SHP77 (cell line): Measurements from ENCODE around the gene FGF22.
"Not testable (repeated sequence)": the region's sequence is repeated elsewhere in the genome, so short reads cannot be mapped to it uniquely, and the experiment has no call there.

Source experiments
- DNase-seq, 2 experiments: peaks; one replicate each; lab custom pipeline; 2025; lab: John Stamatoyannopoulos, UW

FGF22 gene

DNA sequence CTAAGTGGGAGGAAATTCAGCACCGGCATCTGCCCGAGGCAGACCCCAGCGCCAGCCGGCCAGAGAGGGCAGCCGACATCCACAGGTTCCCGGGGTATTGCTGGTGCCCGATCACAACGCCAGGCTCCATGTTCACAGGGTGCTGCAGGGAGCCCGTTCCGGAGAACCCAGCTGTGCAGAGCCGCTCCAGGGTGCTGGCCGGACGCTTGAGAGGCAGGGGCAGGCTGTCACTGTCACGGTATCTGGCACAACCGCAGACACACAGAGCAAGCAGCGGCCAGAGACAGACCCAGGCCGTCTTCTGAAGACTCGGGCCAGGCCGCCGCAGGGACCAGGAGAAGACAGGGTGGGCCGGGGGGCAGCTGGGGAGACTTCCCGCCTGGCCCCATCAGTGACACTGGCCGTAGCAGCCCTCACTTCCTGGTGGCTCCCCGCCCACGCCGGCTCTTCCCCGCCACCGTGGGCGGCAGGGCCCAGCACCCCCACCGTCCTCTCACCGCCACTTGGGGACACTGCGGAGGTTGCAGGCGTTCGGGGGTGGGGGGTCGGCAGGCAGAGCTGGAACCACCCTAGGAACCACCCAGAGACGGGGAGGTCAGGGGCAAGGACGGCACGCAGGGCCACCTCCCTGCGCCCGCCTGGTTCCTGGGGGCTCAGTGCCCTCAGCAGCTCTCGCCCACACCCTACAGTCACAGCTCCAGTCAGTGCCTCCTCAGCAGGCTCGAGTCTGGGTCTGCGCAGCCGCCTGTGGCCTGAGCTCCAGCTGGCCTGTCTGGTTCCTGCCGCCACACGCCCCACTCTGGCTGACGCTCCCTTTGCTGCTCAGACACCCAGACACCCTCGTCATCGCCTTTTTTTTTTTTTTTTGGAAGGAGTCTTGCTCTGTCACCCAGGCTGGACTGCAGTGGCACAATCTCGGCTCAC is 19.5 kb downstream of the FGF22 start:
- no peak for DNase-seq

DNA sequence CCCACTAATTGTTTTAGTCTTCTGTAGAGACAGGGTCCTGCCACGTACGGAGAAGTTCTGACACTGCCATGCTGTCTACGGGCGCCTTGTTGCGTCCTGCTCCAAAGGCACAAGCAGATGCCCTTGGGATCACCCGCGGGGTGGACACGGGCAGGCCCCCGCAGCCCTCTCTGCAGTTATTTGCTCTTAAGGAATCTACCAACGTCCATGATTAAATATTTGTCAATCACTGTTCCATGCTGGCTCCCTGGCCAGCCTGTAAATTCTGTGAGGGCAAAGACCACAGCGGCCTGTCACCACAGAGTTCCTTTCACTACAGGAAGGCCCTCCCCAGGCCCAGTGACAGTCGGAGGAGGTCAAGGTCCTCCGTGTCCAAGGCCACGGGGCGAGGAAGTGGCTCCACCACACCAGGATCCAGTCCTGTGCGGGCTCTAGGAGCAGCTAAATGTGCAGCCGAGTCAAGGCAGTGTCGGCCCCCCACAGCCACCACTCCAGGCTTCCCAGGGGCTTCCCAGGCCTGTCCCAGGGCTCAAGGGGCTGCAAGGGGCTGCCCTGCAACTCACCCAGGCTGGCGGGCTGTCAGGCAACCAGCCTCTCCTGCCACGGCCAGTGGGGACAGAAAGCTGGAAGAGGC is 21.2 kb downstream of the FGF22 start:
- no peak for DNase-seq

DNA sequence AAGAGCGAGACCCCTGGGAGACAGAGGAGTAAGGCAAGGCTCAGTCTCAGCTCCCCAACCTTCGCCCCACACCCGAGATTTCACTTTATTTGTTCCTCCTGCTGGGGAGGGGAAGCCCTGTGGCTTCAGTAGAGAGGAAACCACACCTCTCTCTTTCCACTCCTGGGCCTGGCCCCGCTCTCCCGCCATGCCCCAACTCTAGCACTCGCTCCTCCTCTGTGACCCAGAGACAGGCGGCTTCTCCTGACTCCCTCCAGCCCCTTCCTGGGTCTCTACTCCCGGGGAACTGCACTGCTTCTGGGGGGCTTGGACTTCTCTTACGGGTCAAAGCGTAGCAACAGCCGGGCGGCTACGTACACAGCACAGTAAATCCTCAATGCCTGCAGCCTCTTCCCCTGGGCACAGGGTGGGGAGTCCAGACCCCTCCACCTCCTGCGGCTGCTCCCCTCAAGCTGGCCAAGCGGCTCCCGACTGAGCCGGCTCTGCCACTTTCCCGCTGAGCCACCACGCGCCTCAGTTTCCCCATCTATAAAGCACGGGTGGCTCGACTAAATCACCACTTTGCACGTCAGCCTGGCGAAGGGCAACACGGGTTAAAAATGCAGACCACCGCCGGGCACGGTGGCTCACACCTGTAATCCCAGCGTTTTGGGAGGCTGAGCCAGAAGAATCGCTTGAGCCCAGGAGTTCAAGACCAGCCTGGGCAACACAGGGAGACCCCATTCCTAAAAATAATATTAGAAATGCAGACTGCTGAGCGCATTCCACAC is 21.9 kb downstream of the FGF22 start:
- no peak for DNase-seq

- DNase-seq = peak in 1 of 2 experiments; percentile 30
Measured at GRCh38 chr19:662207-662961, 22.7 kb downstream of the FGF22 start.

DNA sequence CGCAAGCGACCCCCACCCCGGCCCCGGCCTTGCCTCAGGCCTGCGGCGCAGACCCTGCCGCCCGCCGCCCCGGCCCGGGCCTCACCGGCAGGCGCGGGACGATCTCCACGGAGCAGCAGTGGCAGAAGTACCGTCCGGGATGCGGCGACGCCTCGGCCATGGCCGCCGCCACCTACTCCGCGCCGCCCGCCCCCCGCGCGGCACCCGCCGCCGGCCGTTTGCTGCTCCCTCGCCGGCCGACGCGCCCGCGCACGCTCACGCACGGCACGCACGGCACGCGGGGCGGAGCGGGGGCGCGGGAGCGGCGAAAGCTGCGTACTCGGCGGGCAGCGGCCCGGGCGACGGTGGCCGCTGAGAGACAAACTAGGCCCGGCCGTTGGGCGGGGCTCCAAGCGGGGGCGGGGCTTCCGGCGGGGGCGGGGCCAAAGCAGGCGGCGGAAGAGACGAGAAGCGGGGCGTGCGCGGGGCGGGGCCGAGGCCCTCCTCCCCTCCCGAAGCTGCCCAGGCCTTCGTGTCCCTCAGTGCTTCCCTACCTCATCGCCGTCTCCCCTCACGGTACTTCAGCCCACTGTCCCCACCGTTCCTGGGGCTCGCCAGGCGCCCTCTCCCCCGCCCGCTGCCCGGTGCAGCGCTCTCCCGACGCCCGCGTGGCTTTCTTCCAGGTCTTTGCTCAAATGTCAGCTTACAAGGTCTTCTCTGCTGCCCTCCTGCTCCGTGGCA is 23.4 kb downstream of the FGF22 start, which contains the start of gene RNF126:
Gene RNF126, minus strand, starts transcription at position 253 of the 720 bp plus-strand sequence. Its CDS starts 93 bp downstream, at position 160.
- peak; percentile 75 to 93 for DNase-seq

- no peak for DNase-seq
Measured at GRCh38 chr19:663682-664117, 24.0 kb downstream of the FGF22 start.

- DNase-seq = peak; percentile 79 to 80
Measured at GRCh38 chr19:664913-665443, 25.3 kb downstream of the FGF22 start.

DNA sequence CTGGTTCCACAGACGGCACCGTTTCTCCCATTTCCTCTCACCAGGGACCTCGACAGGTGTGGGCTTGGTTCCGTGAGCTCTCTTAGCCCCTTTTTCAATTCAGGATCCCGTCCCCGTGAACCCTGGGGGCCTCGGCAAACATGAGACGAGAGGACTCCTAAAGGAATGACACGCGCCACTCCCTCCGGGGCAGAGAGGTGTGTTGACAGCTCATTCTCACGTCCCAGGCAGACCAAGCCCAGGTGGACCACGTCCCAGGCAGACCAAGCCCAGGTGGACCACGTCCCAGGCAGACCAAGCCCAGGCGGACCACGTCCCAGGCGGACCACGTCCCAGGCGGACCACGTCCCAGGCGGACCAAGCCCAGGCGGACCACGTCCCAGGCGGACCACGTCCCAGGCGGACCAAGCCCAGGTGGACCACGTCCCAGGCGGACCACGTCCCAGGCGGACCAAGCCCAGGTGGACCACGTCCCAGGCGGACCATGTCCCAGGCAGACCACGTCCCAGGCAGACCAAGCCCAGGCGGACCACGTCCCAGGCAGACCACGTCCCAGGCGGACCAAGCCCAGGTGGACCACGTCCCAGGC is 27.4 kb downstream of the FGF22 start:
- DNase-seq = not testable (repeated sequence)

- DNase-seq = not testable (repeated sequence)
Measured at GRCh38 chr19:668675-669434, 29.2 kb downstream of the FGF22 start.

DNA sequence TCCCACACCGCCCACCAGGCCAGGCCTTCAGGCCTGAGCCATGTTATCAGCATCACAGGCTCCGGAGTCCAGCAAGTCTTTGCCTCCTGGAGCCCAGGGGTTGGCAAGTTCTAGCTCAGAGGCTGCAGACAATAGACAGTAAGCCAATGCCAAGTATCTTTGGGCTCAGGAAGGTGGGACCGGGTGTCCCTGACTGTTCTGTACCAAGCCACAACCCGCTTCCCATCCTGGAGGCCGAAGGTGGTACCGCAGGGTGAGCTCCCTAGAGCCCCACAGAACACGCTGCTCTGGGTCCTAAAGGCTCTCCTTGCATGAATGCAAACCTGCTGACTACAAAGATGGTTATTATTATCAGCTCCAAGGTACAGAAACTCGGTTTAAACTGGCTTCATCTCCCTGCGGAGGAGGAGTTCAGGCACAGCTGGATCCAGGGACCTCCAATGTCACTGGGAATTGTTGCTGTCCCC is 31.0 kb downstream of the FGF22 start:
- DNase-seq = no peak

DNA sequence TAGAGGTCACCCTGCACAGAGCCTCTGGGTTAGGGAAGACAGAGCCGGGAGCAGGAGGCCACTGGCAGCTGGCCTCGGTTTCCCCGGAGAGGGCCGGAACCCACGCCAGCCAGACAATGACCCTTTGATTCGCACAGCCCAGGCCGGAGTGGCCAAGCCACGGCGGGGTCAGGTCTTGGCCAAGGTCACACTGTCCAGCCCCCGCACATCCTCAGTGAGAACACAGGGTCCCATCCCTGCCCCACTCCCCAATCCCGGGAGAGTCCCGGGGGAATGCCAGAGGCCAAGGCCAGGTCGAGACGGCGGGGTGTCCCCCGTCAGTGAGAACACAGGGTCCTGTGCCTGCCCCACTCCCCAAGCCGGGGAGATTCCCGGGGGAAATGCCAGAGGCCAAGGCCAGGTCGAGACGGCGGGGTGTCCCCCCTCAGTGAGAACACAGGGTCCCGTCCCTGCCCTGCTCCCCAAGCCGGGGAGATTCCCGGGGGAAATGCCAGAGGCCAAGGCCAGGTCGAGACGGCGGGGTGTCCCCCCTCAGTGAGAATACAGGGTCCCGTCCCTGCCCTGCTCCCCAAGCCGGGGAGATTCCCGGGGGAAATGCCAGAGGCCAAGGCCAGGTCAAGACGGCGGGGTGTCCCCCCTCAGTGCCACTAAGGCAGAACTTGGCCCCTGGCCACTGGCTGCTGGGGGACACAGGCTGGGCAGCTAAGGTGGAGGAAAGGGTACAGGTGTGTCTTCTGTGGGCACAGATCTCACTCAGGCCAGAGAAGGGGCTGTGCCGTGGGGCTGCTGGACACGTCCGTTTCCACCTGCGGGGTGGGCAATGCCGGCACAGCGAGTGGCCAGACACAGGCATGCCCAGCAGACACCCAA is 34.8 kb downstream of the FGF22 start:
- DNase-seq = no peak

- no peak for DNase-seq
Measured at GRCh38 chr19:676007-676338, 36.3 kb downstream of the FGF22 start.

- DNase-seq = no peak
Measured at GRCh38 chr19:676339-677105, 36.8 kb downstream of the FGF22 start, which contains the start of gene FSTL3. Gene FSTL3 (plus strand): TSS chr19:676392. CDS start chr19:676424, 32 bp downstream.

DNA sequence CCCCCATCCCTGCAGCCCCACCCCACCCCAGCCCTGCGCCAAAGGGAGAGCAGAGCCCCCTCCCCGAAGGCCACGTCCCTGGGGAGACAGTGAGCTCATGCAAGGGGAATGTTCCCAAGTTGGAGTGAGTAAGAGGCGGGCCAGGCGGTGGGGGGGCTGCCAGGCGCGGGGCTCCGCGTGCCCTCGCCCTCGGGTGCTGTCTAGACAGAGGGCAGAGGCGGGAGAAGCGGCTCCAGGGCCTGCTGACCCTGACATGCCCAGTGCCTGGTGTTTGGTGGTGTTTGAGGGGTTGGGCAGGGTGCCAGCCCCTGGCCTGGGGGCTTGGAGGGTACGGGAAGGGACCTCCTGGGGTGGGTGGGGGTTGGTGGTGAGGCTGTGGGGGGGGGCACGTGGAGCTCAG is 37.5 kb downstream of the FGF22 start:
- no peak for DNase-seq

- DNase-seq = peak; percentile 22 to 57
Measured at GRCh38 chr19:677601-678436, 38.1 kb downstream of the FGF22 start.

DNA sequence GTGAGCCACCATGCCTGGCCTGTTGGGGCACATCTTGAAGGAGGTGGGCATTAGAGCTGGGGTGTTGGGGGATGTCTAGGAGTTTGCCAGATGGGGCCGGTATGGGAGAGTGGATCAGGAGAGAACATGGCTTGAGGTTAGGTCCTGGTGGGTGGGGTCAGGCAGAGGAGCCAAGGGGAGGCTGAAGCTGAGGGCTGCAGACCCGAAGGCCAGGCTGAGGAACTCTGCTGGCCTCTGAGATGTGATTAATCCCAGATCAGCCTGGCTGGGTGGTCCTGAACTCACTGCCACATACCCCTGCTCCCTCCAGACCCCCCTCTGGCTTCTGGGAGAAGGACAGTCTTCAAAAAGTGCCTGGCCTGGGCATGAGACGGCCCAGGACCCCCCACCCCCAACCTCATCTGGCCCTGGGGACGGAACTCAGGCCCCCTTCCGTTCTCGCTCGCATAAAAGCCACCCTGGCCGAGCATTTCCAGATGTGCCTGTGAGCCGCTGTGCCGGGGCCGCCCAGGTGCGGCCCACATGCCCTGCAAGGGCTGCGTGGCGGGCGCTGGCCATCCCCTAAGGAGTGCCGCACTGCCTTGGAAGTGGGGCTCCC is 39.2 kb downstream of the FGF22 start:
- DNase-seq = no peak
